PFSK-1 (cell line): ENCODE results near the gene ACVR1.

Source experiments
- FOXP2 ChIP-seq: optimal IDR thresholded peaks from 2 replicates; pipeline ENCODE3; 2011; ENCODE audit warnings: borderline replicate concordance, control low read depth, inconsistent platforms; ENCODE audit not compliant: insufficient read depth; ENCODE audit errors: extremely low read length, extremely low read depth
- POLR2AphosphoS5 ChIP-seq: IDR thresholded peaks from 2 replicates; pipeline ENCODE4 v1.6.1; 2012; ENCODE audit warnings: low read depth, mild to moderate bottlenecking, control low read depth, low read length, moderate library complexity
- SIN3A ChIP-seq: IDR thresholded peaks from 2 replicates; pipeline ENCODE4 v1.6.1; 2012; ENCODE audit warnings: mild to moderate bottlenecking, low read length, moderate library complexity, borderline replicate concordance; ENCODE audit not compliant: insufficient read depth
- TAF1 ChIP-seq: IDR thresholded peaks from 2 replicates; pipeline ENCODE4 v1.6.1; 2012; ENCODE audit warnings: low read length, control low read depth, borderline replicate concordance; ENCODE audit not compliant: insufficient read depth
- TF ChIP-seq, protein P1 (sequence below), 2 experiments: IDR thresholded peaks; 2 replicates each; pipeline versions ENCODE4 v1.6.1 to v1.8.0; 2011 to 2012; ENCODE audit warnings: low read depth in 2 of 2, low read length in 2 of 2, control low read depth in 1 of 2, inconsistent platforms in 1 of 2, mild to moderate bottlenecking in 1 of 2, moderate library complexity in 1 of 2; ENCODE audit not compliant: insufficient read depth in 1 of 2

DNA sequence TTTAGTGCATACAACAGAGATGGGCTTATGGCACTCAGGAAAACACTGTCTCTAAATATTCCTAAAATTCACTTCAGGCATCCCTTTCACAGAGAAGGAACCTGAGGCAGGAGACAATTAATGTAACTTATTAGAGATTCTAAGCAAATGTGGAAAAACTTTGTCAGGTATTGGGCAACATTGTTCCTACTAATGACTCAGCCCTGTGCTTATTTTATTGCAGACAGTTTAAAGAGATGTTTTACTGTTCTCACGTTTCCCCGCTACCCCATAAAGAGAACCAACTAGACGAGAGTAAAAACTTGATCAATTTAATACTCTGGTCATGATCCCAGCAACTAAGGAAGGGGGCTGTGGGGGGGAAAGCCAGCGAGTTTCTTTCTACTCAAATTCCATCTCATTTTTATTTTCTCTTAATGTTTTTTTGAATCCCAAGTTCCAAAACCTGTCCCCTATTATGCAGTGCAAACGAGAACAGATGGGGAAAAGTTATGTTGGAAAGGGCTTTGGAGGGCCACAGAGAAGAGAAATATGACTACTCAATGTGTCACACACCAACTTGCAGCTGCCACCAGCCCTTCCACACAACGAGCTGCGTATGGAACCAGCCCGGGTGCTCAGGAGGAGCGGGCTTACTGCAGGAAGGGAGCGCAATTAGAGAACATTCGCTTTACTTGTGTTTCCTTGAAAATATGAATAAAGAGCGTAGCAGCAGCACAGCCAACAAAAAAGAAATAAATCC, 18.7 kb upstream of the ACVR1 start:
- no peak for TF ChIP-seq POLR2AphosphoS5
- TF ChIP-seq TAF1 = no peak
- TF ChIP-seq SIN3A = no peak
- TF ChIP-seq, protein P1, sequence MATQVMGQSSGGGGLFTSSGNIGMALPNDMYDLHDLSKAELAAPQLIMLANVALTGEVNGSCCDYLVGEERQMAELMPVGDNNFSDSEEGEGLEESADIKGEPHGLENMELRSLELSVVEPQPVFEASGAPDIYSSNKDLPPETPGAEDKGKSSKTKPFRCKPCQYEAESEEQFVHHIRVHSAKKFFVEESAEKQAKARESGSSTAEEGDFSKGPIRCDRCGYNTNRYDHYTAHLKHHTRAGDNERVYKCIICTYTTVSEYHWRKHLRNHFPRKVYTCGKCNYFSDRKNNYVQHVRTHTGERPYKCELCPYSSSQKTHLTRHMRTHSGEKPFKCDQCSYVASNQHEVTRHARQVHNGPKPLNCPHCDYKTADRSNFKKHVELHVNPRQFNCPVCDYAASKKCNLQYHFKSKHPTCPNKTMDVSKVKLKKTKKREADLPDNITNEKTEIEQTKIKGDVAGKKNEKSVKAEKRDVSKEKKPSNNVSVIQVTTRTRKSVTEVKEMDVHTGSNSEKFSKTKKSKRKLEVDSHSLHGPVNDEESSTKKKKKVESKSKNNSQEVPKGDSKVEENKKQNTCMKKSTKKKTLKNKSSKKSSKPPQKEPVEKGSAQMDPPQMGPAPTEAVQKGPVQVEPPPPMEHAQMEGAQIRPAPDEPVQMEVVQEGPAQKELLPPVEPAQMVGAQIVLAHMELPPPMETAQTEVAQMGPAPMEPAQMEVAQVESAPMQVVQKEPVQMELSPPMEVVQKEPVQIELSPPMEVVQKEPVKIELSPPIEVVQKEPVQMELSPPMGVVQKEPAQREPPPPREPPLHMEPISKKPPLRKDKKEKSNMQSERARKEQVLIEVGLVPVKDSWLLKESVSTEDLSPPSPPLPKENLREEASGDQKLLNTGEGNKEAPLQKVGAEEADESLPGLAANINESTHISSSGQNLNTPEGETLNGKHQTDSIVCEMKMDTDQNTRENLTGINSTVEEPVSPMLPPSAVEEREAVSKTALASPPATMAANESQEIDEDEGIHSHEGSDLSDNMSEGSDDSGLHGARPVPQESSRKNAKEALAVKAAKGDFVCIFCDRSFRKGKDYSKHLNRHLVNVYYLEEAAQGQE (IDR thresholded peaks at IDR 0.05; ENCODE audit: insufficient read depth in 1 of 2, low read depth in 2 of 2, low read length in 2 of 2) = no peak
- no peak for TF ChIP-seq FOXP2
